GM18861 (cell line): ENCODE data around the gene RAI14.

Experiments
- ATAC-seq: cut with Tn5 transposase; IDR thresholded peaks from one replicate; pipeline ENCODE4 v1.9.1; 2021; ENCODE audit not compliant: unreplicated experiment

Gene RAI14

DNA sequence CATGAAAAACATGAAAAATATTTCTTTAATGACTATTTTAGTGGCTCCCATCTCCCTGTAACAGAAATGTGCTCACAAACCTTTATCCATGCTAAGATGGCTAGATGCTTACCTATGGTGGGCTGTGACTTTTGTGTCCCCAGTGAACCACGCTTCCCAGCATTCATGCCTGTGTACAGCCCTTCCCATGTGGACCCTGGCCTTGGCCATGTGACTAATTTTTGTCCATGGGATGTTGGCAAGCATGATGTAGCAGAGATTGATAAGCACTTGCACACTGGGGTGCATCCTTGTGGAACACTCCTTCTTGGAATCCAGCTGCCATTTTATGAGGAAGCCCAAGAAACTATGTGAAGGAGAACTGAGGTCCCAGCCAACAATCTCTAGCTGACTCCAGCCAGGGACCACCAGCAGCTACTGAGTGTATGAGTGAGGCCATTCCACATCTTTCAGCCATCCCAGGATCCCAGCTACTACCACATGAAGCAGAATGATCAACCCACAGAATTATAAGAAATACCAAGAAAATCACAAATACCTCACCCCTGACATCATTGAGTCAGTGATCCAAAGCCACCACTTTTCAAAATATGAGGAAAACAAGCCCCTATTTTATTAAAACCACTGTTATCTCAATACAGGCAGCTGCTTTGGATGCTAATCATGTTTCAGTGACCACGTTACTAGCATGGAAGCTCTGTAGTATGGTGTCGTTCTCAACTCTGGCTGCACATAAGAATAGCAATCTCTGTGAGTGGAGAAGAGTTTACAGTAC is 16.1 kb upstream of the RAI14 start:
- no peak for ATAC-seq

DNA sequence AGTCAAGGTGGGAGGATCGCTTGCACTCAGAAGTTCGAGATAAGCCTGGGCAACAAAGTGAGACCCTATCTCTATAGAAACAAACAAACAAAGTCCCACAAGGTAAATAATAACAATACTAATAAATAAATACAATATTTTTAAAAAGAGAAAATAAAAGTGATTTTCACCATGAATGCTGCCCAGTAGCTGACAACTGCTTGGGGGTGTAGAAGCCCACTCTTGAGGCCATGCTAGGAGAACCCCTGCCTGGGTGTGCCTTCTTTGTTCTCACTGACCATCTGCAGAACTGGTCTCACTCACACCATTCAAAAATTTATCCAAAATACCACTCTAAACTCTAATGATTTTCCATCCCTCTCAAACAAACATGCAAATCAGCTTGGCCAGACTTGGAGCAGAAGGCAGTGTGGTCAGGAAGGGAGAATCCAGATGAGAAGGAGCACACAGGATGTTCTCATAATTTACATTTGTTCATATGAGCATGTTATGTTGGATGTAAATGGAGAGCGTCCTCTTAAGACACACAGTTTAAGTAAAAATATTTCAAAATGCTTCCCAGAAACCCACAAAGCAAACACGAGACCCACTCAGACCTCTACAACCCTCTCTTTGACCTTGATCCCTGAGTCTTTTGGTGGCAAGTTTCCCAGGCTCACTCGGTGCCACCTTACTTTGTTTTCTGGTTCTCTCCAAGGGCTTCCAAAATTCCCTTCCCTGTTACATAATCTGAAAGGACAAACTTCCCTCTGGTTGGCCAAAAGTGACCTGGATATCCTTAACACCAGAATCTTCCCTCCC is 7.9 kb upstream of the RAI14 start:
- no peak for ATAC-seq

DNA sequence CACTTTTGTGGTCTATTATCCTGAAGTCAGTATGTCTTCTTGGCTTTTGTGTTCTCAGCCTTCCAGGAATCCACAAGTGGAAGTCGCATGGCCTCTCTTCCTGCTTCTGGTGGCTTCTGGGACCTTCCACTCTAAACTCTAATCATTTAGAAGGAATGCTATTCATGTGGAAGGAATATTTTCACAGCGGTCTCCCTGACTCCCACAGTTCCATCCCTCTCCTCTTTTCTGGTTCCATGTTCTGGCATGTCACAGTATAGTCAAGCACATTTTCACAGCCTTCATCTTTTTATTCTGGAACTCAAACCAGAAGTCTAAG is 7.3 kb upstream of the RAI14 start:
- no peak for ATAC-seq

DNA sequence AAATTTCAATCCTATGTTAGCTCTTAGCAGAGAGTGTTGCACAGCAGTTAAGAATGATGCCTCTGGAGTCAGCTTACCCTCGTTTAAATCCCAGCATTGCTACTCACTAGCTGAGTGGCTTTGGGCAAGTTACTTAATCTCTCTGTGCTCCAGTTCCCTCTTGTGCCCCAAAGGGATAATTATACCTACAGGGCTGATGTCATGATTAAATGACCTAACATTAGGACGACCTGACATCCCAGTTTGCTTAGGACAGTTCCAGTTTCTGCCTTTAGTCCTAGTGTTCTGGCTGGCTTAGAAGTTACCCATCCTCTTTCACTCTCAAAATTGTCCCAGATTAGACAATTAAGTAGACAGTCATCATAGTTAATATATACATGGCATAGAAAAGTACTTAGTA is 4.3 kb upstream of the RAI14 start:
- no peak for ATAC-seq

GRCh38 chr5:34652466-34652865 is 3.7 kb upstream of the RAI14 start:
- ATAC-seq: no peak

- no peak for ATAC-seq
Measured at GRCh38 chr5:34652914-34653313, 3.2 kb upstream of the RAI14 start.

DNA sequence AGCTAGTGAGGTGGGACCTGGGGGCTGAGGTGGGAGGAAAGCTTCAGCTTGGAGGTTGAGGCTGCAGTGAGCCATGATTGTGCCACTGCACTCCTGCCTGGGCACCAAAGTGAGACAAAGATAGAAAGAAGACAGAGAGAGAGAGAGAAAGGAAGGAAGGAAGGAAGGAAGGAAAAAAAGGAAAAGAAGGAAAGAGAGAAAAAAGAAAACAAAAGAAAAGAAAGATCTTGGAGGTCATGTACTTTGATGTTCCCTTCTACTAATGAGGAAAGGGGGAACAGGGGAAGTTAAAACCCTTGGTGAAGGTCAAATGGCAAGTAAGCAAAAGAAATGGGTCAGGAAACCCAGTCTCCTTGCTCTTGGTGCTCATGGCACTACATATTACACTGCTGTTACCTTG is 2.4 kb upstream of the RAI14 start:
- no peak for ATAC-seq

GRCh38 chr5:34655354-34655991 is 655 bp upstream of the RAI14 start:
- no peak for ATAC-seq

DNA sequence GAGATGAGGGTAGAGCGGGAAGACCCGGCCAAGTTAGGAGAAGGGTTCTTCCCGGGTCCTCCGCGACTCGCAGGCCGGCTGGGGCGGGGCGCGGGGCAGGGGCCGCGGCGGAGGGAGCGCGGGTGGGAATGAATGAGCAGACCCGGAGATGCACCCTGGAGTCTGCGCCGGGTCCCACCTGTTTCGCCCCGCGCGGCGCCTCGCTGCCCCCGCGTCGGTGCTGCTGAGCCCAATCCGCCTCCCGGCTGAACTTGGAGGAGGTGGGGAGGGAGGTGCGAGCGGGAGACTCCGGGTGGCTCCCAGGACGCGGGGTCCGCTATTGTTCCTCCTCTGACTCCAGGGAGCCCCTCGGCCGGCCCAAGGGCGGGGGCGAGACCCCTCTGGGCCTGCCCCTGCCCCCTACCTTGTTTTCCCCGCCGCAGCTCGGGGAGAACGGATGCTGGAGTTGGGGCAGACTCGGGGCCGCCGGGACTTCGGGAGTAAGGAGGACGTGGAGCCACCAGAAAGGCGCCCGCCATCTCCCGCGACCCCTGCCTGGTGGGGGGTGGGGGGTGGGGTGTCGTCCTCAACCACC is 659 bp downstream of the RAI14 start:
- ATAC-seq: no peak

DNA sequence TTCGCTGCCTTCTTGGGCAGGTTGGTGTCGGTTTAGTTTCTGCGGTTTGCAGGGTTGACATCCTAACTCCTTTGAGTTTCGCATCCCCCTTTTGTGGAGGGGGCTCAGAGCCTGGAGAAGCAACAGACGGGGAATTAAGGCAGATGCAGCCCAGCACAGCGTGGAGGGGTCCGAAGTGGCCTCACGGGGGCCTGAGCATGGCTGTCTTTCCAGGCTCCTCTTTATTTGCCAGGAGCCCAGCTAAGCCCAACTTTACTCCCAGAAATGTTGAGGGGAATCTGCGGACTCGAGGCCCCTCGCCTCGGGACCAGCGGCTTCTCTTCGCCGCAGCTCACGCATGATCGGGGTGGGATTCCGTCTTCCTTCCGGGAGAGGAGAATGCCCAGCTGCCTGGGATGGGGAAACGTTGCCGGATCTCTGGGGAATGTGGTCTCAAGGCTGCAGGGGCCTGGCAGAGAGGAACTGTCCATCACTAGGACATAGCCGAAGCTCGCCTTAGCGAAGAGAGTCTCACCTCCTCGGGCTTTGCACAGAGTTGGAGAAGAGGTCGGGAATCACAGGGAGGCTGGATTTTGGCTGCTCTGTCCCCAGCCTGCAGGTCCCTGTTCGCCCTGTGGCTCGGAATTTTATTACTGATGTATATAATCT is 1.3 kb downstream of the RAI14 start:
- ATAC-seq: no peak

DNA sequence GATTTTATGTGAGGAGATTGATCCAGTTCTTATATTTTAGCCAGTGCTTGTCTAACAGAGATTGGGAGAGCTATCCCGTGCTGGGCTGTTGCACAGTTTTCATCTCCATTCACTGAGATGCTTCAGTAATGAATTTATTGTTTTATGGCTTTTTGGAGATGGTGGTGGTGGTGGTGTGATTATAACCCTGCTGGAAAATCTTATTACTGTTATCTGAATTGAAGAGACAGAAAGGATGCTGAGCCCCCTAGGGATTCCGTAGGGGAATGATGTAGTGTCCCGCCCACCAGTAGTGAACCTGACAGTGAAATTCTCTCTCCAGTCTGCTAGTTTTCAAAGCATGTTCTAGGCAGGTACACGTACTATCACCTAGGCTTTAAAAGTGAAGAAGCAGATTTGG is 1.9 kb downstream of the RAI14 start:
- no peak for ATAC-seq

GRCh38 chr5:34659168-34659567 is 3.0 kb downstream of the RAI14 start:
- no peak for ATAC-seq

DNA sequence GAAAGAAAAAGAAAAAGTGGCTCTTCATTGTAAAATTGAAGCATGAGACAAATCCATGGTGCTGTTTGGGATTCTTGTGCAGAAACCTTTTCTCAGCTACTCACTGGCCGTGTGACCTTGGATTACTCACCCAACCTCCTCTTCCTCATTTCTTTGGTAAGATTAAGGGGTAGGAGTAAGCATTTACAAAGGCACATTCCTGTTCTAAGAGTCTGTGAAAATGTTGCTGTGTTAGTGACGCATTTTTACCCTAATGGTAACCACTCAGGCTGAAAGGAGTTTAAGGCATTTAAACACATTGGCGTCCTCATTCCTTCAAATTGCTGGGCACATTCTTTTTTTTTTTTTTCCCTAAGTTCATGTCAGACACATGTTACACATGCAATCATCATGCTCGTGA is 4.3 kb downstream of the RAI14 start:
- no peak for ATAC-seq

DNA sequence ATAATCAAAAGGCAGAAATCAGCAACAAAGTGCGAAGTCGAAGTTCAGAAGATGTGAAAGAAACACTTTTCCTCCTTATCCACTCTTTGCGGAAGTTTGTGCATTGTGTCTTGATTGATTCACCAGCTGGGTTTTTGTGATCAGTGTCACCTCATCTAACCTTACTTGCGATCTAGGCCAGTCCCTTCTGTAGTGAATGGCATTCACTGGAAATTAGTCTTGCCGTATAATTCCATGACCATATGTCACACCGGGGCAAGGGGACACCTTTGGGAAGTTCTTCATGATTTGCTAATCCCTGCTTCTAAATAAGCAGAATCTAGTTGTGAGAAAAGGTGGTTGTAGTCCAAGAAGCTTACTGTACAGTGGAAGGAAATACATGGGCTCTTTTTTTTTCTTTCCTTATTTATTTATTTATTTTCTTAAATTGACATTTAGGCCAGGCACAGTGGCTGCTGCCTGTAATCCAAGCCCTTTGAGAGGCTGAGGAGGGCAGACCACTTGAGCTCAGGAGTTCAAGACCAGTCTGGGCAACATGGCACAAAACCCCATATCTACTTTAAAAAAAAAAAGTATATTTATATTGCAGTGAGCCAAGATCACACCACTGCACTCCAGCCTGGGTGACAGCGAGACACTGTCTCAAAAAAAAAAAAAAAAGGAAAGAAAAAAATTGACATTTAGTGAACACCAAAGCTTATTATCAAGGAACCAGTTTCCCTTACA is 7.8 kb downstream of the RAI14 start:
- ATAC-seq: no peak

- no peak for ATAC-seq
Measured at GRCh38 chr5:34666392-34667080, 10.4 kb downstream of the RAI14 start.

- ATAC-seq: no peak
Measured at GRCh38 chr5:34667705-34668104, 11.6 kb downstream of the RAI14 start.

DNA sequence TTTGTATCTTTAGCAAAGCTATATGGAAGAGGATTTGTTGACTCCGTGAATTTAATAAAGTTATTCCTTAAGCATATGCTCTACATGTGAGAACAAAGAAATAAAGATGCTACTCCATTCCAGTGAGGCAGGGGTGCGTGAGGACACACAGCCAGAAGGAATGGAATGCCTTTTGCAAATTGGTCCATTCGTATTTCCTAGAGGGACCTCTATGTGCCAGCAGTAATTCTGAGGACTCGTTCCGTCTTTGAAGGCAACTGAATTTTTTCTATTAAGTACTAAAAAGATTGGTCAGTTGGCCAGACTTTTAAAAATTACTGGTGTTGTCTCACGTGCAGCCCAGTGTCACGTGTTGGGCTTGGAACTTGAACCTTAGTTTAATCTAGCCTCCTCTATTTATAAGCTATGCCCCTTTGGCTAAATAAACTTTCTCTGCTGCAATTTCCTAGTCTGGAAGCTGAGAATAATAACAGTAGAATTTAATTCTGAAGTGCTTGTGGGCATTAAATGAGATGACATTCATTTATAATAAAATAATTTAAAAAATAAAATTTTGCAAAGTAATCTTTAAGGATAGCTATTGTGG is 13.9 kb downstream of the RAI14 start:
- no peak for ATAC-seq

DNA sequence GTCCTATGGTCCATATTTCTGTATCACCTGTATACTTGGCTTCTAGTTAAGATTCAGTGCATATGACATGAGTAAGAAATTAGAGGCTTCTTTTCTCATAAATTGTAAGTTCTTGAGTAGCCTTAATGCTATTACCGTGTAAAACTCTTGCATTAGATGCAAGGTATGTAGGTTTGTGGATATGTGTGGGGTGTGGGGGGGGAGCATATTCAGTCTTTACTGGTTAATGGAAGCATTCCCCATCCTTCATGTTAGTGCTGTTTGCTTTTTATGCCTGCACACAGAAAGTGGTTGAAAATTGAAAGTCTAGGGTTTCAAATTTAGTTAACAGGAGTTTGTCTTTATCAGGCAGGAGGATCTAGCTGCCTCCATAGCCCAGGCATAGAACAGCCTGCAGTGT is 16.1 kb downstream of the RAI14 start:
- ATAC-seq: no peak

DNA sequence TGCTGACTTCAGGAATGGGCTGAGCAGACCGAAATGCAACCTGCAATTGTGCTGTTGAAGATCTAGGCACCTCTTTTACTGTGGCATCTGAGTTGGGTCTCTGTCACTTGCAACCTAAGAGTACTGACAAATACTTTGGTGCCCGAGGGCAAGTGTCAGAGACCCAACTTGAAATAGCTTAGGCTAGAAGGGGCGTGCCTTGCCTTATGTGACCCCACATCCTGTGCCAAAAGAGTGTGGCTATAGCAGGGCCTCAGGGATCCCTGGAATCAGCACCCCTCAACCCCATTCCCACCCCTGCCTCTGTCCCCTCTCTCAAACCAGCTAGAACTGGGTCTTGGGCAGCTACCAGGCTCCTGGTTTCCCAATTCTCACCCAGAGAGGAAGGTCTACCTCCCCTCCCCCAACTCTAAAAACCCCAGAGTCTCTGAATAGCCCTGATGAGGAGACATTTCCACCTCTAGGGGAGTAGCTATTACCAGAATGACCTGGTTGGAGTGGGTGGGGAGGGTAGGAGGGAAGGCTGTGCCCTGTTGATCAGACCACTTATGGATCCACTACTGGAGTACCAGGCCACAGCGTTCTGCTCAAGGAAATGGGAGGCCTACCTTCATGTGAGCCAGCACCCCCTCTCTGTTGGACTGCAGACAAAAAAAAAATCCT is 17.5 kb downstream of the RAI14 start:
- no peak for ATAC-seq
